Chondrocyte (in vitro differentiated cells): Measurements from ENCODE around the gene RASGRP2. TPM values are rescaled to one million over a fixed set of nuclear protein-coding genes. Genes with fewer than 3 reads are reported as not detected.

ENCODE experiments used
- DNase-seq: peaks from one replicate; pipeline ENCODE4 v3.0.0; 2021; ENCODE audit warnings: mixed read lengths, low spot score
- H3K27ac Mint-ChIP-seq: one replicate; pipeline ENCODE4 v1.8.0; 2021; ENCODE audit warnings: mild to moderate bottlenecking, moderate library complexity, mixed read lengths; ENCODE audit not compliant: unreplicated experiment
- H3K27me3 Mint-ChIP-seq: 2 replicates; pipeline ENCODE4 v1.8.0; 2021; ENCODE audit warnings: low read depth, mixed read lengths
- H3K36me3 Mint-ChIP-seq: 2 replicates; pipeline ENCODE4 v1.8.0; 2021; ENCODE audit warnings: low read depth, mixed read lengths
- H3K4me1 Mint-ChIP-seq: 2 replicates; pipeline ENCODE4 v1.8.0; 2021; ENCODE audit warnings: low read depth, mild to moderate bottlenecking, mixed read lengths
- H3K4me3 Mint-ChIP-seq: one replicate; pipeline ENCODE4 v1.8.0; 2021; ENCODE audit warnings: mild to moderate bottlenecking, moderate library complexity, mixed read lengths; ENCODE audit not compliant: unreplicated experiment
- H3K9me3 Mint-ChIP-seq: 2 replicates; pipeline ENCODE4 v1.8.0; 2021; ENCODE audit warnings: low read depth, mixed read lengths
- CTCF ChIP-seq: fragments of 200-600 bp; sonication (generic); IDR thresholded peaks from 2 replicates; pipeline ENCODE4 v1.5.0; 2021; ENCODE audit warnings: antibody characterized with exemption, mild to moderate bottlenecking, moderate library complexity
- total RNA-seq: library from RNA; stranded (reverse); gene quantifications from 3 replicates; pipeline ENCODE4 v1.2.1, GENCODE V29; 2021

Gene RASGRP2
- total RNA-seq, 1 donor from 2014 or later: 11.4 TPM

GRCh38 chr11:64697663-64698375, 46.1 kb downstream of the RASGRP2 start:
- Mint-ChIP-seq H3K9me3 (no peaks in the 10 kb centered on the region), H3K27ac (no peak overlapping the region), H3K27me3 (peaks cover 58% of the 10 kb centered on the region), H3K36me3 (no peaks in the 10 kb centered on the region), H3K4me3 (no peak overlapping the region), H3K4me1 (no peaks in the 10 kb centered on the region)
- DNase-seq: peak; percentile 43
- TF ChIP-seq CTCF: no peak

- Mint-ChIP-seq H3K9me3 (no peaks in the 10 kb centered on the region), H3K4me1 (no peaks in the 10 kb centered on the region), H3K27me3 (peaks cover 66% of the 10 kb centered on the region), H3K4me3 (no peak overlapping the region), H3K36me3 (no peaks in the 10 kb centered on the region), H3K27ac (no peak overlapping the region)
- no peak for TF ChIP-seq CTCF
- no peak for DNase-seq
These were observed 47.9 kb downstream of the RASGRP2 start for GRCh38 chr11:64696045-64696444.

GRCh38 chr11:64695548-64695947, 48.4 kb downstream of the RASGRP2 start:
- no peaks in the 10 kb centered on the region for H3K36me3 Mint-ChIP-seq
- H3K27me3 Mint-ChIP-seq: peaks cover 64% of the 10 kb centered on the region
- TF ChIP-seq CTCF: no peak
- H3K27ac Mint-ChIP-seq: no peak overlapping the region
- DNase-seq: no peak
- no peaks in the 10 kb centered on the region for H3K4me1 Mint-ChIP-seq
- H3K9me3 Mint-ChIP-seq: no peaks in the 10 kb centered on the region
- H3K4me3 Mint-ChIP-seq: no peak overlapping the region

- no peaks in the 10 kb centered on the region for H3K4me1 Mint-ChIP-seq
- TF ChIP-seq CTCF: no peak
- H3K4me3 Mint-ChIP-seq: no peak overlapping the region
- DNase-seq: no peak
- H3K9me3 Mint-ChIP-seq: no peaks in the 10 kb centered on the region
- H3K27me3 Mint-ChIP-seq: peaks cover 57% of the 10 kb centered on the region
- H3K27ac Mint-ChIP-seq: no peak overlapping the region
- H3K36me3 Mint-ChIP-seq: no peaks in the 10 kb centered on the region
These were observed 49.0 kb downstream of the RASGRP2 start for GRCh38 chr11:64694821-64695365.

GRCh38 chr11:64694026-64694755, 49.8 kb downstream of the RASGRP2 start:
- TF ChIP-seq CTCF: no peak
- no peaks in the 10 kb centered on the region for H3K4me1 Mint-ChIP-seq
- DNase-seq: no peak
- no peaks in the 10 kb centered on the region for H3K36me3 Mint-ChIP-seq
- H3K27ac Mint-ChIP-seq: no peak overlapping the region
- H3K4me3 Mint-ChIP-seq: no peak overlapping the region
- peaks cover 56% of the 10 kb centered on the region for H3K27me3 Mint-ChIP-seq
- H3K9me3 Mint-ChIP-seq: no peaks in the 10 kb centered on the region
